Omental fat pad (tissue), 4 donors: ENCODE measurements around the gene CNTLN. TPM values are rescaled to one million over a fixed set of nuclear protein-coding genes. Genes with fewer than 3 reads are reported as not detected.
A peak's percentile ranks its signal among the peaks of the same experiment; 100 is the strongest.
"Not testable (repeated sequence)": the region's sequence is repeated elsewhere in the genome, so short reads cannot be mapped to it uniquely, and the experiment has no call there.

Experiments used
- ATAC-seq: fragments of 150-250 bp; one replicate; pipeline ENCODE4 v1.9.1; 2016; ENCODE audit warnings: mild to moderate bottlenecking, moderate library complexity; ENCODE audit not compliant: low FRiP score
- DNase-seq: peaks from one replicate; pipeline ENCODE4 v3.0.0-alpha.2; 2019; ENCODE audit warnings: low spot score
- total RNA-seq, 4 donors: library from RNA; depleted of rRNA; stranded (reverse); fragments of >200 nt; gene quantifications; one replicate each; pipeline ENCODE4 v1.1.0, GENCODE V29; 2016
- TF ChIP-seq, protein P1 (sequence below), 3 donors: fragments of 450-650 bp; IDR thresholded peaks; one replicate each; pipeline ENCODE4 v1.5.1; 2016 to 2017; ENCODE audit warnings: antibody characterized with exemption in 3 of 3, mild to moderate bottlenecking in 3 of 3, moderate library complexity in 2 of 3

Gene CNTLN
- total RNA-seq, 4 donors from 2014 or later: 7.7 to 21.1 (median 13.0) TPM

DNA sequence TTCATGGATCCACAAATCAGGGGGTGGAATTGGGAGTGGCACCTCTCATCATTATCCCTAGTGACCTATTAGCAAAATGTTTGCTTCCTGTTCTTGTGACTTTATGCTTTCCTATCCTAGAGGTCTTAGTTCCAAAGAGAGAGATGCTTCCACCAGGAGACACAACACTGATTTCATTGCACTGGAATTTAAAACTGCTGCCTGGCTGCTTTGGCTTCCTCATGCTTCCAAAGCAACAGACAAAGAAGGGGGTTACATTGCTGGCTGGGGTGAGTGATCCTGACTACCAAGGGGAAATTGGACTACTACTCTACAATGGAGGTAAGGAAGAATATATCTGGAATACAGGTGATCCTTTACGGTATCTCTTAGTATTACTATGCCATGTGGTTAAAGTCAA is 374.9 kb downstream of the CNTLN start:
- TF ChIP-seq, protein P1, sequence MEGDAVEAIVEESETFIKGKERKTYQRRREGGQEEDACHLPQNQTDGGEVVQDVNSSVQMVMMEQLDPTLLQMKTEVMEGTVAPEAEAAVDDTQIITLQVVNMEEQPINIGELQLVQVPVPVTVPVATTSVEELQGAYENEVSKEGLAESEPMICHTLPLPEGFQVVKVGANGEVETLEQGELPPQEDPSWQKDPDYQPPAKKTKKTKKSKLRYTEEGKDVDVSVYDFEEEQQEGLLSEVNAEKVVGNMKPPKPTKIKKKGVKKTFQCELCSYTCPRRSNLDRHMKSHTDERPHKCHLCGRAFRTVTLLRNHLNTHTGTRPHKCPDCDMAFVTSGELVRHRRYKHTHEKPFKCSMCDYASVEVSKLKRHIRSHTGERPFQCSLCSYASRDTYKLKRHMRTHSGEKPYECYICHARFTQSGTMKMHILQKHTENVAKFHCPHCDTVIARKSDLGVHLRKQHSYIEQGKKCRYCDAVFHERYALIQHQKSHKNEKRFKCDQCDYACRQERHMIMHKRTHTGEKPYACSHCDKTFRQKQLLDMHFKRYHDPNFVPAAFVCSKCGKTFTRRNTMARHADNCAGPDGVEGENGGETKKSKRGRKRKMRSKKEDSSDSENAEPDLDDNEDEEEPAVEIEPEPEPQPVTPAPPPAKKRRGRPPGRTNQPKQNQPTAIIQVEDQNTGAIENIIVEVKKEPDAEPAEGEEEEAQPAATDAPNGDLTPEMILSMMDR (IDR thresholded peaks at IDR 0.05): no peak
- DNase-seq (no peak), ATAC-seq (no peak)

DNA sequence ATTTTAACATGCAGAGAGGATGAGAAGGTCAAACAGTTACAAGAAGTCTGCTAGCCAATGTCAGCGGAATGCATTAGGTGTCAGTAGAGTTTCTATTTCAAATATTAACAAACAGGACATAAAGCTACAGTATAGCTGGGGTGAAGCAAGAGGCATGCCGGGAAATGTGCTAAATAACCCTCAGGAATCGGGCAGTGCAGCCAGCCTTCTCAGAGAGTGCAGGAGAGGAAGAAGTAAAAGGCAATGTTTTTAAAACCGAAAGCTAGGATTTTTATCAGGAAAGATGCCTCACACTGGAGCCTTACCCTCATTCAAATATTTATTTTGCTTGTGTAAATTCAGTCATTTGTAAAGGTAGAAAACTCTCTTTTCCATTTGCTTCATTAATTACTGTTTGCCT is 384.9 kb downstream of the CNTLN start:
- ATAC-seq (no peak), DNase-seq (no peak)
- TF ChIP-seq, protein P1 (IDR thresholded peaks at IDR 0.05): no peak

DNA sequence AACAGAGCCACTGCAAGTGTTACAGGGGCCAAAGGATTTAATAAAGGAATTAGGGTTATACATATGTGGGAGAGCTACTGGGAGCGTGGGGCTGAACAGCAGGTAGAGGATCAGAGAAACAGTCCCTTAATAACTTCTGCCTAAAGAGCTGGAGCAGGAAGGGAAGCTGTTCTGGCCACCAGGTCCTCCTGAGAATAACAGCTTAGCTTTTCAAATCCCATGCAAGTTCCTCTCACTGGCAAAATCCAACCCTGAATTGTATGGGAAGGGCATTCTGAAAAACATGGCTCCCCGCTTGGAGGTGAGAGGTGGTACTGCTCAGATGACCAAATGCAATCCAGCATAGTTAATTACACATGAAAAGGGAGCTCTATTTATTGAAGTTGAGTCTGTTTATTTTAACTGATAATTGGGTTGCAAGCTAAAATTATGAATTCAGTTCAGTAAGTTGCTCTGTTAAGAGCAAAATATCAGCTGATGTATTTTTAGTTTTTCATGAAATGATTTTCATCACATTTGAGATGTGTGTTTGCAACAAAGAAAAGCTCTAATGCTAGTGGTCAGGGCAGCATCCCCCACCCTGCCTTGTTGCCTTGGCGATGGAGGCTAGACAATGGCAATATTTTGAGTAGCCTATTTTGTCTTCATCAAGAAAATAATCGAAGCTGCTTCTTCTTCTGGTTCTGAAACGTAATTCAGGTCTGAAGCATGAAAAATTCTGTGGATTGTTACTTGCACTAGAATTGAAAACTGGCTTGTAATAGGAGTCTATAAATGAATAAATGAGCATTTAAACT is 385.6 kb downstream of the CNTLN start:
- ATAC-seq (no peak), DNase-seq (no peak)
- TF ChIP-seq, protein P1 (IDR thresholded peaks at IDR 0.05): no peak

DNA sequence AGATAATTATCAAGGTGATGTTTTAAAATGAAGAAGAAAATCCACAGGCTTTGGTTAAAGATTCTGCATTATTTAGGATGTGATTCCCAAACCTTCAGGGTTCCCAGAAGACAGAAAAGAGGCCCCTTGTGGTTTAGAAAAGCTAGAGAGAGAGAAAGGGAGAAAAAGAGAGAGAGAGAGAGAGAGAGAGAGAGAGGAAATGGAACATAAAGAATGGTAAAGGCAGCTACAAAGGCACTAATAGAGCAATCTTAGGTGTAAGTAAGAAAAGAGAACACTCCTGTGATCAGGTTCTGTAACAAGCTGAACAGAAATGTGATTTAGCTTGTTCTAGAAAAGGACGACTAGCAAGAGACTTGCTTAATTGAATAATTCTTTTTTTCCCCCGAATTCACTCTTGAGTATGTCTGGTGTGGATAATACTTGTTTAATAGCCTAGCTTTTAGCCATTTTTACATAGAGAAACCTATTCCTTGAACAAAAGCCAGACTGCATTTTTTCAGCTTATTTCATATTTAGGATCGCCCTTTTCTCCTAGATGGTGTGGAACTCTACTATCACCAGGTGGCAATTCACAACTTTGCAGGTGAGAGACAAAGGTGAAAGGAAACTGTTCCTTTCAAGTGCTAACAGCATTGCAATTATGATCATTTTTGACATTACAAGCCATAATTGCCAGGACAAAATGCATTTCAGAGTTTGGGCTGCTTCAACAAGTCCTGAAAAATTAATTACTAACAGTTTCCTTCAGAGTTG is 386.4 kb downstream of the CNTLN start:
- ATAC-seq (no peak), DNase-seq (no peak)
- TF ChIP-seq, protein P1 (IDR thresholded peaks at IDR 0.05): no peak

DNA sequence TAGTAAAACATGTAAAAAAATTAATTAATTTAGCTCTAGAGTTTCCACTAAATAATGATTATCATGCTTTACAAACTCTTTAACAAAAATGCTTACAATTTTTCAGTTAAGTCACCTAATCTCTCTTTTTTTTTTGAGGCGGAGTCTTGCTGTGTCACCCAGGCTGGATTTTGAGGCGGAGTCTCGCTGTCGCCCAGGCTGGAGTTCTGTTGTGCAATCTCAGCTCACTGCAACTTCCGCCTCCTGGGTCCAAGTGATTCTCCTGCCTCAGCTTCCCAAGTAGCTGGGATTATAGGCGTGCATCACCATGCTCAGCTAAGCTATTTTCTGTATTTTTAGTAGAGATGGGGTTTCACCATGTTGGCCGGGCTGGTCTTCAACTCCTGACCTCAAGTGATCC is 391.9 kb downstream of the CNTLN start:
- not testable (repeated sequence) for DNase-seq, ATAC-seq

DNA sequence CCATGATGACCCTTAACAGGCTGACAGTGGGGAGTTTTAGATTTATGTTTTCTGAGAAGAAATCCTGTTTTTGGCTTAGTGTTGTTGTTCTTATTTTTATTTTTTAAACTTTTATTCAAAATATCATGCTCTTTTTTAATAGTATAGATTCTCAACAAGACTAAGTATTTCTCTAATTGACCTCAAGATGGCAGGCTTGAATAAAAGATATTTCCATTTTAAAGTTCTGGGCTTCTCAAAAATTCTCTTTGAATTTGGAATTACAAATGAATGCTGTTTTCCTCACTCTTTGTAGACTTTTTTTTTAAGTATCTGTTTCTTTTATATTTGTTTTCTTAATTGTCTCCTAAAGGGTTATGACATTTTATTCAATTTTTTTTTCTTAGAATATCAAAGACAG is 394.0 kb downstream of the CNTLN start:
- TF ChIP-seq, protein P1 (IDR thresholded peaks at IDR 0.05): no peak
- DNase-seq (no peak), ATAC-seq (no peak)

DNA sequence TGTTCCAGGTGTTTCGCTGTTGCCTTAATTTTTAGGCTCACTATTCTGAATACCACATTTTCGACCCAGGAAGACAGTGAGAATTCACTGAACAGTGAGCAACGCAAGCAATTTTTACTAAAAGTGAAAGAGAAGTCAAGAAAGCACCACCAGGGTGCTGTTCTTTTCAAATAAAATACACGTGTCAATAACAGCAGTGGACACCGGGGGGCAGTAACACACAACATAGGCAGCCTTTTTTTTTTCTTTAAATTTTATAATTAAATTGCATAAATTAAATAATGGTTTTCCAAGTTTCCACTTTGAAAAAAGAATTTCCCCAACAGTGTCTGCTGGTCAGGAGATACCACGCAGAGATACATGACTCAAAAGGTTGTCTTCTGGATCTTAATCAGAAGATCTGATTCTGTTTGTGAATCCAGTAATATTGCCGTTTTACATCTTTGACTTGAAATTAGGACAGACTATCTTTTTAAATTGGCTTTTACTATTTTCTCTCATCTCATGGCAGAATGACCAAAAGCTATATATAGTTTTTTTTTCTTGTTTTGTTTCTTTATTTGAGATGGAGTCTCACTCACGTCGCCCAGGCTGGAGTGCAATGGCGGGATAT is 396.9 kb downstream of the CNTLN start:
- DNase-seq (peak; percentile 29), ATAC-seq (no peak)
- TF ChIP-seq, protein P1 (IDR thresholded peaks at IDR 0.05): peak in 1 of 3 donors; percentile 14
